ENCODE results near the gene GRB10.
"Not testable (repeated sequence)": the region's sequence is repeated elsewhere in the genome, so short reads cannot be mapped to it uniquely, and the experiment has no call there.

Gene GRB10

GRCh38 chr7:50751146-50751545 lies 31.6 kb downstream of the GRB10 start:
- DNase-seq (ENCODE audit: insufficient read length, low spot score) (no peak), FAIRE-seq (no peak)

GRCh38 chr7:50749896-50750295 lies 32.8 kb downstream of the GRB10 start:
- no peak for FAIRE-seq
- no peak for DNase-seq (ENCODE audit: insufficient read length, low spot score)

GRCh38 chr7:50748472-50748871 lies 34.2 kb downstream of the GRB10 start:
- no peak for DNase-seq (ENCODE audit: insufficient read length, low spot score)
- FAIRE-seq = no peak

GRCh38 chr7:50745835-50746234 lies 36.9 kb downstream of the GRB10 start:
- no peak for DNase-seq (ENCODE audit: insufficient read length, low spot score)
- no peak for FAIRE-seq

GRCh38 chr7:50745336-50745735 lies 37.4 kb downstream of the GRB10 start:
- no peak for FAIRE-seq
- DNase-seq (ENCODE audit: insufficient read length, low spot score) = no peak

GRCh38 chr7:50743893-50744292 lies 38.8 kb downstream of the GRB10 start:
- no peak for FAIRE-seq

GRCh38 chr7:50743016-50743415 lies 39.7 kb downstream of the GRB10 start:
- DNase-seq (ENCODE audit: insufficient read length, low spot score) = no peak

More at GRCh38 chr7:50743893-50744292, 38.8 kb downstream of the GRB10 start:
- no peak for DNase-seq (ENCODE audit: insufficient read length, low spot score)

GRCh38 chr7:50742401-50742800 lies 40.3 kb downstream of the GRB10 start:
- no peak for DNase-seq (ENCODE audit: insufficient read length, low spot score)
- no peak for FAIRE-seq

More at GRCh38 chr7:50743016-50743415, 39.7 kb downstream of the GRB10 start:
- no peak for FAIRE-seq

GRCh38 chr7:50739744-50740435 lies 42.8 kb downstream of the GRB10 start:
- FAIRE-seq (no peak), DNase-seq (ENCODE audit: insufficient read length, low spot score) (no peak)

- no peak for DNase-seq (ENCODE audit: insufficient read length, low spot score)
- FAIRE-seq = no peak
These were observed 43.8 kb downstream of the GRB10 start for GRCh38 chr7:50738932-50739331.

- DNase-seq (ENCODE audit: insufficient read length, low spot score); FAIRE-seq: not testable (repeated sequence)
These were observed 46.9 kb downstream of the GRB10 start for GRCh38 chr7:50735836-50736235.

GRCh38 chr7:50735333-50735732 lies 47.4 kb downstream of the GRB10 start:
- FAIRE-seq = no peak
- no peak for DNase-seq (ENCODE audit: insufficient read length, low spot score)

GRCh38 chr7:50734246-50734645 lies 48.5 kb downstream of the GRB10 start:
- DNase-seq (ENCODE audit: insufficient read length, low spot score) (no peak), FAIRE-seq (no peak)

- DNase-seq (ENCODE audit: insufficient read length, low spot score) (no peak), FAIRE-seq (no peak)
These were observed 49.1 kb downstream of the GRB10 start for GRCh38 chr7:50733552-50733951.

GRCh38 chr7:50731703-50732582 lies 50.8 kb downstream of the GRB10 start:
- FAIRE-seq = no peak
- DNase-seq (ENCODE audit: insufficient read length, low spot score) = no peak

GRCh38 chr7:50730446-50731400 lies 52.0 kb downstream of the GRB10 start:
- FAIRE-seq = no peak
- no peak for DNase-seq (ENCODE audit: insufficient read length, low spot score)

- FAIRE-seq = no peak
- no peak for DNase-seq (ENCODE audit: insufficient read length, low spot score)
These were observed 52.7 kb downstream of the GRB10 start for GRCh38 chr7:50729962-50730361.

GRCh38 chr7:50728184-50728583 lies 54.5 kb downstream of the GRB10 start:
- FAIRE-seq (no peak), DNase-seq (ENCODE audit: insufficient read length, low spot score) (no peak)

- DNase-seq (ENCODE audit: insufficient read length, low spot score) = no peak
- no peak for FAIRE-seq
These were observed 55.0 kb downstream of the GRB10 start for GRCh38 chr7:50727711-50728110.

GRCh38 chr7:50727072-50727471 lies 55.6 kb downstream of the GRB10 start:
- no peak for FAIRE-seq
- DNase-seq (ENCODE audit: insufficient read length, low spot score) = no peak

GRCh38 chr7:50725774-50726173 lies 56.9 kb downstream of the GRB10 start:
- DNase-seq (ENCODE audit: insufficient read length, low spot score) = no peak
- FAIRE-seq = no peak
